ENCODE data around the gene SPEM1. TPM values are rescaled to one million over a fixed set of nuclear protein-coding genes. Genes with fewer than 3 reads are reported as not detected.

SPEM1 gene
- total and polyA plus RNA-seq, 12 donors: not detected

GRCh38 chr17:7444682-7445618, 24.8 kb downstream of the SPEM1 start, which contains the start of gene CHRNB1:
Gene CHRNB1, plus strand, starts transcription at chr17:7445061. Its CDS starts 67 bp downstream, at chr17:7445128.
- H3K27ac ChIP-seq: peak within 1 kb of the TSS in 8 of 10 donors; percentile 36 to 78 (median 68)
- WGBS, 2 donors: 5 to 7% methylated on average over 51 of the region's 51 CpGs
- DNase-seq (peak; percentile 75 to 87), ATAC-seq (peak; percentile 81 to 93 (median 88))
- TF ChIP-seq, protein P1, sequence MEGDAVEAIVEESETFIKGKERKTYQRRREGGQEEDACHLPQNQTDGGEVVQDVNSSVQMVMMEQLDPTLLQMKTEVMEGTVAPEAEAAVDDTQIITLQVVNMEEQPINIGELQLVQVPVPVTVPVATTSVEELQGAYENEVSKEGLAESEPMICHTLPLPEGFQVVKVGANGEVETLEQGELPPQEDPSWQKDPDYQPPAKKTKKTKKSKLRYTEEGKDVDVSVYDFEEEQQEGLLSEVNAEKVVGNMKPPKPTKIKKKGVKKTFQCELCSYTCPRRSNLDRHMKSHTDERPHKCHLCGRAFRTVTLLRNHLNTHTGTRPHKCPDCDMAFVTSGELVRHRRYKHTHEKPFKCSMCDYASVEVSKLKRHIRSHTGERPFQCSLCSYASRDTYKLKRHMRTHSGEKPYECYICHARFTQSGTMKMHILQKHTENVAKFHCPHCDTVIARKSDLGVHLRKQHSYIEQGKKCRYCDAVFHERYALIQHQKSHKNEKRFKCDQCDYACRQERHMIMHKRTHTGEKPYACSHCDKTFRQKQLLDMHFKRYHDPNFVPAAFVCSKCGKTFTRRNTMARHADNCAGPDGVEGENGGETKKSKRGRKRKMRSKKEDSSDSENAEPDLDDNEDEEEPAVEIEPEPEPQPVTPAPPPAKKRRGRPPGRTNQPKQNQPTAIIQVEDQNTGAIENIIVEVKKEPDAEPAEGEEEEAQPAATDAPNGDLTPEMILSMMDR (IDR thresholded peaks at IDR 0.05): peak in 6 of 9 donors; percentile 14 to 30 (median 28)
- peaks cover 7 to 39% (median 33%) of the 10 kb centered on the region in 9 donors for H3K4me1 ChIP-seq
- H3K36me3 ChIP-seq: no peaks in the 10 kb centered on the region
- H3K9me3 ChIP-seq: no peaks in the 10 kb centered on the region
- intact Hi-C loops (cut with DNase I): loop anchor here in 3 of 10 donors (5.0 kb wide), 1 partner anchor 32 kb away; the partner anchor contains the start of gene ZBTB4 (in 3 of the 3)
- peak within 1 kb of the TSS; percentile 4 to 62 (median 52) for H3K4me3 ChIP-seq
- H3K27me3 ChIP-seq: peaks cover 0 to 67% (median 4%) of the 10 kb centered on the region in 7 donors

GRCh38 chr17:7445619-7445968, 25.5 kb downstream of the SPEM1 start:
- ATAC-seq: peak in 7 of 8 donors; percentile 13 to 50 (median 38)

GRCh38 chr17:7448461-7448860, 28.3 kb downstream of the SPEM1 start:
- H3K36me3 ChIP-seq: no peaks in the 10 kb centered on the region
- H3K4me3 ChIP-seq: no peak overlapping the region
- intact Hi-C loops (cut with DNase I): no loop called here
- no peak for DNase-seq
- no peak for ATAC-seq
- TF ChIP-seq, protein P1 (IDR thresholded peaks at IDR 0.05): no peak
- peaks cover 6 to 28% (median 23%) of the 10 kb centered on the region in 9 donors for H3K4me1 ChIP-seq
- no peaks in the 10 kb centered on the region for H3K9me3 ChIP-seq
- 83 to 88% methylated on average over 7 of the region's 7 CpGs for WGBS, 2 donors
- H3K27ac ChIP-seq: no peak overlapping the region
- H3K27me3 ChIP-seq: peaks cover 0 to 45% (median 0%) of the 10 kb centered on the region in 7 donors

More at GRCh38 chr17:7445619-7445968, 25.5 kb downstream of the SPEM1 start:
- 6 to 14% methylated on average over 16 of the region's 16 CpGs for WGBS, 2 donors
- Histone ChIP-seq H3K4me3 (peak overlapping the region in 9 of 10 donors; percentile 33 to 62 (median 55)), H3K4me1 (peaks cover 6 to 32% (median 26%) of the 10 kb centered on the region in 9 donors), H3K27ac (peak overlapping the region in 3 of 10 donors; percentile 47 to 78 (median 77)), H3K36me3 (no peaks in the 10 kb centered on the region), H3K27me3 (peaks cover 0 to 60% (median 4%) of the 10 kb centered on the region in 7 donors), H3K9me3 (no peaks in the 10 kb centered on the region)
- TF ChIP-seq, protein P1 (IDR thresholded peaks at IDR 0.05): no peak
- intact Hi-C loops (cut with DNase I): no loop called here
- no peak for DNase-seq

DNA sequence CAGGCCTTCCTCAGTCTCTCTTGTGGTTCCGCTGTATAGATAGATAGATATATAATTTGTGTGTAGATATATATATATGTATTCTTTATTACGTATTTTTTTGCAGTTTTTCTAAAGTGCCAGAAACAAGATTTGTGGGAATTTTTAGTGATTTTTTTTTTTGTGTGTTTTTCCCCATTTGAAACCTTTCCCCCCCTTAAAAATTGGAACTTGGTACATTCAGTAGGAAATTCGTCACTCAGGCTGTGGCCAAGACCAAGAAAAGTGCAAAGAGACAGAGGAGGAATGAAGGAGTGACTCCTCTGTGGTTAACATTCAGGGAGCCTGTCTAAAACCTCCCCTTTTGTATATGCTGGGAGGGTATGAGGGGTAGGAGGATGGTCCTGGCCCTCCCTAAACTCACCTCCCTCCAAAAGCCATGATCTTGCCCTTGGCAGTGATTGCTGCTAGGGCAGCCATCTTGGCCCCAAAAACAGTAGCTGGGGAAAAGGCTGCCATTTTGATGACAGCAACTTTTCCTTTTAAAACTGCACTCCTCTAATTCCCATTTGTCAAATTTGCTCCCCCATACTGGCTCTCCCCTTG, 39.9 kb downstream of the SPEM1 start:
- intact Hi-C loops (cut with DNase I): no loop called here
- Histone ChIP-seq H3K9me3 (no peaks in the 10 kb centered on the region), H3K36me3 (peaks cover 0 to 38% (median 7%) of the 10 kb centered on the region in 9 donors), H3K27me3 (no peaks in the 10 kb centered on the region), H3K4me1 (peaks cover 0 to 13% (median 0%) of the 10 kb centered on the region in 9 donors), H3K4me3 (no peak overlapping the region), H3K27ac (peak overlapping the region in 1 of 10 donors; percentile 23)
- WGBS, 2 donors: 77 to 82% methylated on average over 3 of the region's 3 CpGs
- TF ChIP-seq, protein P1 (IDR thresholded peaks at IDR 0.05): no peak
- DNase-seq: no peak
- ATAC-seq: no peak

Measured in heart right ventricle (tissue), 16 donors.